IMR-90 (cell line): Measurements from ENCODE around the gene TEAD1. TPM values are rescaled to one million over a fixed set of nuclear protein-coding genes. Genes with fewer than 3 reads are reported as not detected.

Experiments used
- ATAC-seq: fragments of 200-7000 bp; cut with Tn5 transposase; 2 replicates; pipeline ENCODE4 v1.9.1; 2020; ENCODE audit warnings: low read depth, mild to moderate bottlenecking, moderate library complexity
- BruUV-seq: library from RNA; stranded (reverse); fragments of 400-500 nt; replicated peaks from 2 replicates; lab custom pipeline; 2021; lab: Mats Ljungman, UMichigan
- CTCF ChIA-PET: fragments of 300-600 bp; formaldehyde crosslinking; extraction: SDS; loops from one replicate; lab custom pipeline; 2021; ENCODE audit warnings: antibody characterized with exemption; lab: Yijun Ruan, JAX
- POLR2A ChIA-PET: fragments of 300-600 bp; sonication (Branson Sonifier 250); formaldehyde crosslinking; loops from one replicate; lab custom pipeline; 2022; ENCODE audit warnings: antibody characterized with exemption; ENCODE audit not compliant: unreplicated experiment; lab: Charles Lee
- DNase-seq: peaks from one replicate; pipeline ENCODE4 v3.0.0; 2013
- H2AFZ ChIP-seq: replicated peaks from 2 replicates; pipeline ENCODE3; 2013; ENCODE audit warnings: low read length, mild to moderate bottlenecking; ENCODE audit not compliant: poor library complexity
- H2AK5ac ChIP-seq: 2 replicates; pipeline ENCODE4 v1.6.1; 2013; ENCODE audit warnings: low read depth, low read length, inconsistent platforms
- H2AK9ac ChIP-seq: replicated peaks from 2 replicates; pipeline ENCODE3; 2013; ENCODE audit warnings: mild to moderate bottlenecking, low read depth, low read length, moderate library complexity; ENCODE audit not compliant: poor library complexity
- H2BK120ac ChIP-seq: 2 replicates; pipeline ENCODE4 v1.6.1; 2013; ENCODE audit warnings: low read depth, low read length, inconsistent platforms
- H2BK15ac ChIP-seq: 3 replicates; pipeline ENCODE4 v1.6.1; 2013; ENCODE audit warnings: low read depth, low read length, inconsistent platforms
- H2BK20ac ChIP-seq: 2 replicates; pipeline ENCODE4 v1.6.1; 2013; ENCODE audit warnings: low read depth, mild to moderate bottlenecking, inconsistent platforms, low read length, moderate library complexity
- H2BK5ac ChIP-seq: 2 replicates; pipeline ENCODE4 v1.6.1; 2013; ENCODE audit warnings: mild to moderate bottlenecking, low read depth, low read length, inconsistent platforms; ENCODE audit not compliant: poor library complexity, severe bottlenecking
- H3K14ac ChIP-seq: replicated peaks from 2 replicates; pipeline ENCODE4 v1.6.1; 2013; ENCODE audit warnings: low read depth, low read length, inconsistent platforms
- H3K18ac ChIP-seq: 2 replicates; pipeline ENCODE4 v1.6.1; 2013; ENCODE audit warnings: low read depth, low read length, control low read depth
- H3K23ac ChIP-seq: 2 replicates; pipeline ENCODE4 v1.6.1; 2013; ENCODE audit warnings: low read depth, low read length, inconsistent platforms
- H3K27ac ChIP-seq: 2 replicates; pipeline ENCODE4 v1.5.1; 2013; ENCODE audit warnings: mild to moderate bottlenecking, control low read depth, low read length; ENCODE audit not compliant: insufficient read depth
- H3K27me3 ChIP-seq: 2 replicates; pipeline ENCODE4 v1.6.1; 2013; ENCODE audit warnings: low read length; ENCODE audit not compliant: control insufficient read depth, insufficient read depth
- H3K36me3 ChIP-seq: 2 replicates; pipeline ENCODE4 v1.6.1; 2013; ENCODE audit warnings: low read length, mixed read lengths; ENCODE audit not compliant: control insufficient read depth, insufficient read depth
- H3K4ac ChIP-seq: 2 replicates; pipeline ENCODE4 v1.6.1; 2013; ENCODE audit warnings: low read depth, low read length, inconsistent platforms
- H3K4me1 ChIP-seq: 2 replicates; pipeline ENCODE4 v1.6.1; 2013; ENCODE audit warnings: low read length, mixed read lengths; ENCODE audit not compliant: control insufficient read depth, insufficient read depth
- H3K4me2 ChIP-seq: 2 replicates; pipeline ENCODE4 v1.6.1; 2013; ENCODE audit warnings: low read depth, mild to moderate bottlenecking, control low read depth, low read length, moderate library complexity
- H3K4me3 ChIP-seq: 2 replicates; pipeline ENCODE4 v1.5.1; 2013; ENCODE audit warnings: low read depth, mild to moderate bottlenecking, control low read depth, low read length, moderate library complexity; ENCODE audit not compliant: insufficient read depth
- H3K56ac ChIP-seq: 2 replicates; pipeline ENCODE4 v1.6.1; 2013; ENCODE audit warnings: low read length, inconsistent platforms; ENCODE audit not compliant: insufficient read depth; ENCODE audit errors: extremely low read depth
- H3K79me1 ChIP-seq, 2 experiments: 2 replicates each; pipeline ENCODE4 v1.6.1; 2013; ENCODE audit warnings: low read length in 2 of 2, inconsistent platforms in 1 of 2, low read depth in 1 of 2
- H3K9ac ChIP-seq: 2 replicates; pipeline ENCODE4 v1.6.1; 2013; ENCODE audit warnings: low read depth, low read length, control low read depth
- H3K9me1 ChIP-seq: 2 replicates; pipeline ENCODE4 v1.6.1; 2013; ENCODE audit warnings: low read length, inconsistent platforms; ENCODE audit not compliant: insufficient read depth
- H3K9me3 ChIP-seq: 2 replicates; pipeline ENCODE4 v1.6.1; 2013; ENCODE audit warnings: low read length; ENCODE audit not compliant: control insufficient read depth, insufficient read depth
- H4K20me1 ChIP-seq: 2 replicates; pipeline ENCODE4 v1.6.1; 2013; ENCODE audit warnings: low read length, inconsistent platforms; ENCODE audit not compliant: insufficient read depth
- H4K5ac ChIP-seq: 2 replicates; pipeline ENCODE4 v1.6.1; 2013; ENCODE audit warnings: mild to moderate bottlenecking, low read depth, low read length, control low read depth
- H4K8ac ChIP-seq, 2 experiments: 2 replicates each; pipeline ENCODE4 v1.6.1; 2013; ENCODE audit warnings: low read depth in 2 of 2, low read length in 2 of 2, control low read depth in 1 of 2, inconsistent platforms in 1 of 2
- H4K91ac ChIP-seq: 2 replicates; pipeline ENCODE4 v1.6.1; 2013; ENCODE audit warnings: low read depth, low read length, inconsistent platforms; ENCODE audit not compliant: insufficient read depth
- whole genome bisulfite sequencing, 2 experiments: methylation state at CpG; one replicate each; pipeline versions ENCODE4 v1.1.5 to v1.1.7; 2013; ENCODE audit warnings: missing lambda C conversion rate in 2 of 2; ENCODE audit not compliant: insufficient read length in 1 of 2; ENCODE audit errors: extremely low coverage in 2 of 2; 5-methylcytosine and 5-hydroxymethylcytosine counted together
- dilution Hi-C: fragments of 300-500 bp; cut with HindIII; formaldehyde crosslinking; loops from one replicate; pipeline ENCODE4 v1.14.3; 2018; ENCODE audit warnings: low sequenced_read_pairs; ENCODE audit not compliant: unreplicated experiment
- in situ Hi-C: fragments of 300-500 bp; cut with MboI; formaldehyde crosslinking; loops from 3 replicates; pipeline ENCODE4 v1.14.3; 2019; ENCODE audit warnings: low sequenced_read_pairs, inconsistent platforms, mixed read lengths
- intact Hi-C: fragments of 100-400 bp; cut with micrococcal nuclease; formaldehyde crosslinking; loops from 2 replicates; pipeline ENCODE4 v1.10.0; 2022
- polyA plus RNA-seq, 3 experiments: library from polyadenylated mRNA; depleted of rRNA; stranded (reverse); fragments of >200 nt; gene quantifications; 2 replicates each; pipeline ENCODE4 v1.2.3, GENCODE V29; 2012; ENCODE audit warnings: low replicate concordance in 1 of 3
- total RNA-seq: library from RNA; depleted of rRNA; stranded (reverse); fragments of >200 nt; gene quantifications from 2 replicates; pipeline ENCODE4 v1.2.3, GENCODE V29; 2012
- TF ChIP-seq, protein P1 (sequence below): fragments of 150-350 bp; IDR thresholded peaks from 2 replicates; pipeline ENCODE4 v1.6.1; 2017; ENCODE audit warnings: mild to moderate bottlenecking, antibody characterized with exemption, low read length, low read depth

Gene TEAD1
- total and polyA plus RNA-seq, 2 of the 4 experiments (the other 2 are of a cell fraction) = 51.8 to 69.2 TPM

DNA sequence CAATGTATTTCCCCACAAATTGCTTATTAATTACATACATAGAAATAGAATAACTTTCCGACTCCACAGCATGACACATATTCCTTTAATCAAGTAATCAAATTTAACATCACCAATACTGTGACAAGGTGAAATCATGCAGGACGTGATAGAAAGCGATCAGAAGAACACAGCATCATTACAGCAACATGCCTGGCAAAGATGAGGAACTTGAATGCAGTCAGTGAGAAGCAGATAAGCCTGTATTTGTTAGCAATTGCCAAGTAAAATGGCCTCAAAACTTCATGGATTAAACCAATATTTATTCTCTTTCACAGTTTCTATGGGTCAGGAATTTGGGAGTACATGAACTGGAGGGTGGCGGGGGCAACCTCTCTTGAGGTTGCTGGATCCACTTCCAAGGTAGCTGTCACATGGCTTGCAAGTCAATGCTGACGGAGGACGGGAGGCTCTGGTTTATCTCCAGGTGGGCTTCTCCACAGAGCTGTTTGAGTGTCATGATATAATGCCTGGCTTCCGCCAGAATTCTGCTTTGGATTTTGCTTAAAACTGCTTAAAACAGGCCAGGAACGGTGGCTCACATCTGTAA, 12.0 kb upstream of the TEAD1 start:
- WGBS, 2 experiments = 67% methylated on average over 2 of the region's 8 CpGs; no CpG with 5 or more reads in 1 of the 2 experiments
- Histone ChIP-seq H2BK5ac (no peak overlapping the region), H4K91ac (no peak overlapping the region), H3K9me1 (no peaks in the 10 kb centered on the region), H3K4me3 (no peak overlapping the region), H3K14ac (no peak overlapping the region), H3K56ac (no peak overlapping the region), H3K36me3 (no peaks in the 10 kb centered on the region), H4K20me1 (no peaks in the 10 kb centered on the region), H4K8ac (no peak overlapping the region), H3K9ac (no peak overlapping the region), H3K18ac (no peak overlapping the region), H3K27me3 (no peaks in the 10 kb centered on the region), H3K9me3 (peaks cover under 1% of the 10 kb centered on the region; the same call in 1 of the 2 replicates), H3K4me1 (no peaks in the 10 kb centered on the region), H3K79me1 (no peaks in the 10 kb centered on the region), H3K23ac (no peak overlapping the region), H2BK15ac (no peak overlapping the region), H2AK5ac (no peak overlapping the region), H2BK20ac (no peak overlapping the region), H2AK9ac (no peak overlapping the region), H2BK120ac (no peak overlapping the region), H2AFZ (no peak overlapping the region), H4K5ac (no peak overlapping the region), H3K4me2 (no peak overlapping the region), H3K4ac (no peak overlapping the region), H3K27ac (no peak overlapping the region)
- no peak for ATAC-seq
- intact Hi-C loops = no loop called here
- BruUV-seq = no TSS peak
- dilution Hi-C loops = no loop called here
- TF ChIP-seq, protein P1, sequence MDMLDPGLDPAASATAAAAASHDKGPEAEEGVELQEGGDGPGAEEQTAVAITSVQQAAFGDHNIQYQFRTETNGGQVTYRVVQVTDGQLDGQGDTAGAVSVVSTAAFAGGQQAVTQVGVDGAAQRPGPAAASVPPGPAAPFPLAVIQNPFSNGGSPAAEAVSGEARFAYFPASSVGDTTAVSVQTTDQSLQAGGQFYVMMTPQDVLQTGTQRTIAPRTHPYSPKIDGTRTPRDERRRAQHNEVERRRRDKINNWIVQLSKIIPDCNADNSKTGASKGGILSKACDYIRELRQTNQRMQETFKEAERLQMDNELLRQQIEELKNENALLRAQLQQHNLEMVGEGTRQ = no peak
- ChIA-PET POLR2A (no interaction called here), CTCF (interaction anchor here (0.9 to 1.1 kb wide), 2 partner anchors 11 to 23 kb away, joined by 3 to 5 read pairs; no protein-coding TSS in a partner anchor)
- in situ Hi-C loops = no loop called here
- DNase-seq = no peak
